SK-N-SH treated with all-trans-retinoic acid at 6 μM for 48 hours (cell line): ENCODE measurements around the gene DLX6.

Source experiments
- ATAC-seq: fragments of 200-7000 bp; cut with Tn5 transposase; 3 replicates; pipeline ENCODE4 v1.9.1; 2020; ENCODE audit warnings: mild to moderate bottlenecking, moderate library complexity
- ARNTL ChIP-seq: fragments of 450-650 bp; formaldehyde crosslinking; IDR thresholded peaks from 2 replicates; pipeline ENCODE4 v1.5.0; 2020; ENCODE audit warnings: low read depth, mild to moderate bottlenecking, moderate library complexity, borderline replicate concordance
- CSDC2 ChIP-seq: fragments of 250-450 bp; sonication (Bioruptor Pico); IDR thresholded peaks from 2 replicates; pipeline ENCODE4 v1.5.0; 2020; ENCODE audit warnings: mild to moderate bottlenecking, moderate library complexity
- CSRNP3 ChIP-seq: fragments of 250-450 bp; sonication (Bioruptor Pico); IDR thresholded peaks from 2 replicates; pipeline ENCODE4 v1.5.1; 2021; ENCODE audit warnings: mild to moderate bottlenecking, moderate library complexity
- ESRRG ChIP-seq: fragments of 250-450 bp; sonication (Bioruptor Pico); IDR thresholded peaks from 2 replicates; pipeline ENCODE4 v1.6.1; 2021; ENCODE audit warnings: mild to moderate bottlenecking
- GLIS3 ChIP-seq: fragments of 250-450 bp; sonication (Bioruptor Pico); IDR thresholded peaks from 2 replicates; pipeline ENCODE4 v1.5.0; 2020; ENCODE audit warnings: mild to moderate bottlenecking, moderate library complexity
- ISL1 ChIP-seq: fragments of 250-450 bp; sonication (Bioruptor Pico); IDR thresholded peaks from 2 replicates; pipeline ENCODE4 v2.1.2; 2022; ENCODE audit warnings: mild to moderate bottlenecking, moderate library complexity
- OSR1 ChIP-seq: fragments of 250-450 bp; sonication (Bioruptor Pico); IDR thresholded peaks from 2 replicates; pipeline ENCODE4 v1.8.0; 2022; ENCODE audit warnings: moderate library complexity, mild to moderate bottlenecking, inconsistent platforms
- PATZ1 ChIP-seq: fragments of 250-450 bp; sonication (Bioruptor Pico); IDR thresholded peaks from 2 replicates; pipeline ENCODE4 v1.8.0; 2020; ENCODE audit warnings: mild to moderate bottlenecking, moderate library complexity, borderline replicate concordance
- RARB ChIP-seq: fragments of 250-450 bp; sonication (Bioruptor Pico); IDR thresholded peaks from 2 replicates; pipeline ENCODE4 v1.8.0; 2021; ENCODE audit warnings: mild to moderate bottlenecking, moderate library complexity
- SNAI2 ChIP-seq: fragments of 250-450 bp; sonication (Bioruptor Pico); IDR thresholded peaks from 2 replicates; pipeline ENCODE4 v1.5.0; 2020; ENCODE audit warnings: mild to moderate bottlenecking, moderate library complexity
- TCF4 ChIP-seq: fragments of 250-450 bp; sonication (Bioruptor Pico); IDR thresholded peaks from 2 replicates; pipeline ENCODE4 v1.8.0; 2021; ENCODE audit warnings: mild to moderate bottlenecking, moderate library complexity, borderline replicate concordance
- ZC3H10 ChIP-seq: fragments of 250-450 bp; sonication (Bioruptor Pico); IDR thresholded peaks from 2 replicates; pipeline ENCODE4 v1.5.1; 2021; ENCODE audit warnings: mild to moderate bottlenecking, moderate library complexity
- ZFP30 ChIP-seq: fragments of 450-650 bp; formaldehyde crosslinking; IDR thresholded peaks from 2 replicates; pipeline ENCODE4 v1.5.0; 2022; ENCODE audit warnings: mild to moderate bottlenecking, moderate library complexity
- ZNF565 ChIP-seq: fragments of 450-650 bp; formaldehyde crosslinking; conservative IDR thresholded peaks from 2 replicates; pipeline ENCODE4 v1.5.0; 2020; ENCODE audit warnings: low read depth, mild to moderate bottlenecking, moderate library complexity
- ZNF8 ChIP-seq: fragments of 450-650 bp; formaldehyde crosslinking; IDR thresholded peaks from 2 replicates; pipeline ENCODE4 v1.5.0; 2020; ENCODE audit warnings: mild to moderate bottlenecking, moderate library complexity
- TF ChIP-seq, protein P1 (sequence below): fragments of 250-450 bp; sonication (Bioruptor Pico); IDR thresholded peaks from 2 replicates; pipeline ENCODE4 v1.5.1; 2020; ENCODE audit warnings: low read depth, mild to moderate bottlenecking, moderate library complexity
- TF ChIP-seq, protein P2 (sequence below): fragments of 250-450 bp; sonication (Bioruptor Pico); IDR thresholded peaks from 2 replicates; pipeline ENCODE4 v1.8.0; 2021; ENCODE audit warnings: low read depth, mild to moderate bottlenecking, moderate library complexity, borderline replicate concordance

The DLX6 gene

GRCh38 chr7:96998744-96999143, 6.6 kb upstream of the DLX6 start:
- TF ChIP-seq CSRNP3 (CRISPR knock-in tag) (no peak), RARB (no peak), ISL1 (CRISPR knock-in tag) (no peak), ZNF8 (CRISPR knock-in tag) (no peak), GLIS3 (CRISPR knock-in tag) (no peak)
- TF ChIP-seq, all 23 proteins: peak for 0
- no peak for ATAC-seq

- TF ChIP-seq TCF4 (CRISPR knock-in tag) (no peak), ZC3H10 (CRISPR knock-in tag) (no peak), ISL1 (CRISPR knock-in tag) (no peak), OSR1 (CRISPR knock-in tag) (no peak), PATZ1 (CRISPR knock-in tag) (no peak), ZNF8 (CRISPR knock-in tag) (no peak), ESRRG (CRISPR knock-in tag) (no peak), ARNTL (CRISPR knock-in tag) (no peak), CSDC2 (CRISPR knock-in tag) (no peak)
- ATAC-seq, result no peak
Measured at GRCh38 chr7:97001221-97001620, 4.1 kb upstream of the DLX6 start.

GRCh38 chr7:97001656-97002554, 3.4 kb upstream of the DLX6 start:
- no peak for TF ChIP-seq CSRNP3 (CRISPR knock-in tag)
- no peak for ATAC-seq

DNA sequence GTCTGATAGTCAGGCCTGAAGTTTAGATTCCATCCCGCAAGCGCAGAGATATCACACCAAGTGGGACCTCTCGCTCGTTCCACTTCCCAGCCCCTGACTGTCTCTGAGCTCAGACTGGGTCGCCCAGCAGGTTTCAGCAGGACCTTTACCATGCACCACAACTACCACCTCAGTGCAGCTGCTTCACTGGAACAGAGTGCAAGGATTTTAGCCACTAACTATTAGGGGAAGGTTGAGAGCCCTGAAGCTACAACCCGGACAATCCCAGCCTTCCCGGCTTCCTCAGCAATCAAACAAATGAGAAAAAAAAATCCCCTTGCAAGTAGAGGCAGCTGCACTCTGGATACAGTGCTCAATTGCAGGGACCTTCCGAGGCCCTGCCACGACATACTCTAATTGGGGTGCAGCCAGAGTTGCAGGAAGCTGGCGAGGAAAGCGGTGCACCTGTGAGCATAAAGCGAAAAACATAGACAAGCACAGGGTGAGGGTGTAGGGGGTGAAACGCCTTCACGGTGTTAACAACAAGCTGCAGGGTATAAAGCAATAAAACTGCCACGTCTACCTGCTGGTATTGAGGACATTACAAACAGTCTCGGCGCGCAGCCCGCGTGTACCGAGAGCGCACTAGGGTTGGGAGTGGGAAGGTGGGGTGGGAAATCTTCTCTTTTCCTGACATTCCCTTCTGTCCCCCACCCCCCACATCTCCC, 2.6 kb upstream of the DLX6 start:
- ATAC-seq, result no peak
- TF ChIP-seq ZFP30 (no peak), ZNF565 (CRISPR knock-in tag) (no peak), SNAI2 (CRISPR knock-in tag) (no peak), TCF4 (CRISPR knock-in tag) (no peak)

DNA sequence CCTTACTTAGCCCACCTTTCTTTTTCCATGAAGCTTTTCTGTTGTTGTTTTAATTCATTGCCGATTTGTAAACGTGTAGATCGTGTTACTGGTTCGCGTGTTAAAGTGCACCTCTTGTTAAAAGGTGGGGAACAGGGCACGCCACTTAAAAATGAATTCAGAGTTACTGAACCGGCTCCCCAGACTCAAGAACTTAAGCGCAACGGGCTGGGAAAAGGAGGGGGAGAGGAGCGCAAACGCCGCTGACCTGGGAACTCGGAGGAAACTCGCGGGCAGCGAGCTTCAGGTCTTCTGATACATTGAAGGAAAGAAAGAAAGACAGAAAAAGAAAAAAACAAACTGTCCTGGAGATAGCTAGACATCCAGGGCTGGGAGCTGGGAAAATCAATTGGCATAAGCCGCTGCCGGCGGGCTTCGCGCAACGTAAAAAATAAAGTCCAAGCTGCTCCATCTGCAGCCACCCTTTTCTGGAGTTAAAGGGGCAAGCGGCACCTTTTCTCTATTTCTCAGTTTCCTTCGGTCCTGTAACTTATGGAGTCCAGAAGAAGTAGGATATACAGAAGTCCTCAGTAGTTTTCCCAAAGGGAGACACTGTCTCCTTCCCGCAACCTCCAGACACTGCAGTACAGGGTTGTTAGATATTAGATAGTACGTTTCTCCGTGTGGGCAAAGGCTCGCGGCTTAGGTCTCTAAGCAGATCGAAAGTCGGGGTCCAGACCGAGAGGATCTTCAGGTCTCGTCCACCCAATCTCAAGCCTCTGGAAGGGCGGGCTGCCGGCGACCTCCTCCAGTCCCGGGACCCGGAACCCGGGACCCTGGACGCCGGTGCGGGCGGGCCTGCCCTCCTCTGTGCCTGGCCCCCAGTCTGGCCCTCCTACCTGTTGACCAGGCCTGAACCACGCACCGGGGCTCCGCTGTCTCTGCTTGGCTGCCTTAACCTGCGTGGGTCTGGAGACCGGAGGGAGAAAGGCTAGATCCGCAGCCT, 1.8 kb upstream of the DLX6 start:
- ATAC-seq, result no peak
- TF ChIP-seq OSR1 (CRISPR knock-in tag) (no peak), ZNF565 (CRISPR knock-in tag) (no peak), ZFP30 (no peak), ISL1 (CRISPR knock-in tag) (no peak), ZC3H10 (CRISPR knock-in tag) (no peak), PATZ1 (CRISPR knock-in tag) (no peak), RARB (no peak), ARNTL (CRISPR knock-in tag) (no peak)
- TF ChIP-seq, protein P1, sequence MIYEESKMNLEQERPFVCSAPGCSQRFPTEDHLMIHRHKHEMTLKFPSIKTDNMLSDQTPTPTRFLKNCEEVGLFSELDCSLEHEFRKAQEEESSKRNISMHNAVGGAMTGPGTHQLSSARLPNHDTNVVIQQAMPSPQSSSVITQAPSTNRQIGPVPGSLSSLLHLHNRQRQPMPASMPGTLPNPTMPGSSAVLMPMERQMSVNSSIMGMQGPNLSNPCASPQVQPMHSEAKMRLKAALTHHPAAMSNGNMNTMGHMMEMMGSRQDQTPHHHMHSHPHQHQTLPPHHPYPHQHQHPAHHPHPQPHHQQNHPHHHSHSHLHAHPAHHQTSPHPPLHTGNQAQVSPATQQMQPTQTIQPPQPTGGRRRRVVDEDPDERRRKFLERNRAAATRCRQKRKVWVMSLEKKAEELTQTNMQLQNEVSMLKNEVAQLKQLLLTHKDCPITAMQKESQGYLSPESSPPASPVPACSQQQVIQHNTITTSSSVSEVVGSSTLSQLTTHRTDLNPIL (CRISPR knock-in tag), result no peak
- TF ChIP-seq, protein P2, sequence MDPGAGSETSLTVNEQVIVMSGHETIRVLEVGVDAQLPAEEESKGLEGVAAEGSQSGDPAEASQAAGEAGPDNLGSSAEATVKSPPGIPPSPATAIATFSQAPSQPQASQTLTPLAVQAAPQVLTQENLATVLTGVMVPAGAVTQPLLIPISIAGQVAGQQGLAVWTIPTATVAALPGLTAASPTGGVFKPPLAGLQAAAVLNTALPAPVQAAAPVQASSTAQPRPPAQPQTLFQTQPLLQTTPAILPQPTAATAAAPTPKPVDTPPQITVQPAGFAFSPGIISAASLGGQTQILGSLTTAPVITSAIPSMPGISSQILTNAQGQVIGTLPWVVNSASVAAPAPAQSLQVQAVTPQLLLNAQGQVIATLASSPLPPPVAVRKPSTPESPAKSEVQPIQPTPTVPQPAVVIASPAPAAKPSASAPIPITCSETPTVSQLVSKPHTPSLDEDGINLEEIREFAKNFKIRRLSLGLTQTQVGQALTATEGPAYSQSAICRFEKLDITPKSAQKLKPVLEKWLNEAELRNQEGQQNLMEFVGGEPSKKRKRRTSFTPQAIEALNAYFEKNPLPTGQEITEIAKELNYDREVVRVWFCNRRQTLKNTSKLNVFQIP (CRISPR knock-in tag), result no peak
